Stimulated activated CD4-positive, alpha-beta T cell treated with anti-CD3 and anti-CD28 coated beads, Interleukin-4, amount 100 ng/mL, for 48 hours (primary cell): ENCODE results near the gene HSPG2.

Experiments
- DNase-seq, 2 donors: peaks; one replicate each; pipeline ENCODE4 v3.0.0-alpha.2; 2020; ENCODE audit warnings: low read depth in 2 of 2

Gene HSPG2

DNA sequence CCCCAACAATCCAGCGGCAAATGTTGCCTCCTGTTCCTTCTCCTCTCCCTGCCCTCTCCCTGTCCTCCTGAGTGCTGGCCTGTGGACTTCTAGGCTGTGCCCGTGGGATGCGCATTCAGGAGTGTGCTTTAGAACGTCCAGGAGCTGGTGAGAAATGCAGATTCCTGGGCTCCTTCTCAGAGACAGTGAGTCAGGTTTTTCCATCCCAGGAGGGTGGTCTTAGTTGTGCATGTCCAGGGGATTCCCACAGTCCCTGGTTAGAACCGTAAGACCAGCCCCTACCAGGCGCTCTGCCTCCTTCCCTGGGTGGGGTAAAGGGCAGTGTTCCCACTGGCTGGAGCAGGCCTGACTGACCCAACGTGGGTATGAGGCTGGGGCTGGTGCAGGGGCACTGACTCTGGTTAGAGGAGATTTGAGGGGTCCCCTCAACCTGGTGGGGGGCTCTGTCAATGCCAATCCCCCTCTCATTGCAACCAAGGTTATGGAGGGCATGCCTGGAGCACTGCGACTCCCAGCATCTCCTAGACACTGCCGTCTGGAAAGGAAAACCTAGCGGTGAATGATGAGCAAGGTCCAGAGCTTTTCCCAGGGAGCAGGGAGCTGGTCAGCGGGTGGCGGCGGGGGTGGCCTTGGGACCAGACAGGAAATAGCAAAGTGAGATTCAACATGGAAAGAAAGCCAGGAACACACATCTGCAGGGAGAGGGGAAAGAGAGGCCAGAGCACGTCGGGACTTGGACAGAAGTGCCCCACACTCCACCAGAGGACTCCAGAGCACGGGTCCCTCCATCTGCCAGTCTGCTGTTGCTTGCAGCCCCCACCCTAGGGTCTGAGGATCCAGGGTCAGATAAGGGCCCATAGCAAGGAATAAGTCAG is 38.5 kb downstream of the HSPG2 start:
- no peak for DNase-seq

DNA sequence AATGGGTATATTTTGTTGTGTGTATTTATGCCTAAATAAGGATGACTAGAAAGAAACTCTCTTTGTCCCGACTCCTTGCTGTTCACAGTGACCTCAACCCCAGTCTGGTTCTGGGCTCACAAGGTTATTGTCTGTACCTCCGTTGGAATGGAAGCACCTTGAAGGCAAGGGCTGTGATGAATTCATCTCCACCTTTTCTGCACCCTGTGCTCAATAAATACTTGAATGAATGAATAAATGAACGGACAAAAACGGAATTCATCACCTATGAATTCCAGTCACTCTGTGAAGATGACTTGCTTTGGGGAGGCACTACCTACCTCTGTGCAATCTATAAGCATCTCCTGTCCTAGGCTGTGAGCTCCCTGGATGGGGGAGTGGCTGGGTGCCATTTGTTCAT is 39.3 kb downstream of the HSPG2 start:
- DNase-seq = no peak

DNA sequence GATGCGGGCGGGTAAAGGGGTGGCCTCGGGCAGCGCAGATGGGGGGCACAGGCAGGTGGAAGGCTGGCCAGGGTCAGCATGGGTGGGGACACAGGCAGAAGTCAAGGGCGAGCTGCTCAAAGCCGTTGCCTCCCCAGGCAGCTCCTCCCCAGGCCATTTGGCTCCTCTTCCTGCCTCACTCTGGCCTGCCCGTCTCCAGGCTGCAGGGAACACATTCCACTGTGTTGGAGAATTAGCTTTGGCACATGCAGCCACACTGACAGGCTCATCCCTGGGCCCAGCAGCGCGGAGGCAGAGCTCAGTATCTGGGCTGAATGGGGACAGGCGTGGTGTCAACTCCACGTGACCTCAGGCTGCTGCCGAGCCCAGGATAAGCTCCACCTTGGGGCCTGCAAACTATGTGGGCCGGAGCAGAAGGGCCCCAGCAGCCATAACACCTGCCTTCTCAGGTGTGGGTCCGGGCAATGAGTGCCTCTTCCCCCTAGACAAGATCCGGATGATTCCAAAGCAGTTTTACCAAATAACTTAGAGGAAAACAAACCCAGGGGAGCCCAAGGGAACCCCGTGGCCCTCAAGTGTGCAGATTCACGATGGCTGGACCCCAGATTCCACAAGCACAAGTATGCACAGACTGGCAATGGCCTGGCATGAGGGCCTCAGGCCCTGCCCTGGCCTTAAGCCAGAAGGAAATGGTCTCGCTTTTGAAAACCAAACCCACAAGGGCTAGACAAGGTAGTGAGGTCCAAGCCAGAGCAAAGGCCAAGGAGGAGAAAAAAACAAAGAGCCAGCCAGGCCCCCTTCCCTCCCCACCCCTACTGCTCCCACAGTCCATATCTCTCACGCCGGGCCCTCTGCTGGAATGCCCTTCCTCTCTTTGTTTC is 40.2 kb downstream of the HSPG2 start:
- DNase-seq = no peak

DNA sequence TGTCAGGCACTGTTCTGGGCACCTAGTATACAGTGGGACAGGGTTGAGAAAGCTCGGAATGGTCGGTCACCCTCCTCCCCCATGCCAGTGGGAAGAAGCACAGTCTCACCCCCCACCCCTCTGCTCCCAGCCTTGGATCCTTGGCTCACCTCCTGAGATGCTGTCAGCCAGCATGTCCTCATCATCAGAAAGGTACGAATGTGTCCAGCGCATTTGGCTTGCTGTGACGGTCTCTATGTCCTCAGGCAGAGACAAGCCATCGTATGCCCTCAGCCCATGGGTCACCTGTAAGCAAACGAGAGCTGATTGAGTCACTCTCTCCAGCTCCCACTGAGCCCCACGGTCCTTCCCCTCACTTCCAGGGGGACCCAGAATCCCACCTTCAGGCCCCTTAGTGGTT is 41.1 kb downstream of the HSPG2 start:
- DNase-seq = no peak

DNA sequence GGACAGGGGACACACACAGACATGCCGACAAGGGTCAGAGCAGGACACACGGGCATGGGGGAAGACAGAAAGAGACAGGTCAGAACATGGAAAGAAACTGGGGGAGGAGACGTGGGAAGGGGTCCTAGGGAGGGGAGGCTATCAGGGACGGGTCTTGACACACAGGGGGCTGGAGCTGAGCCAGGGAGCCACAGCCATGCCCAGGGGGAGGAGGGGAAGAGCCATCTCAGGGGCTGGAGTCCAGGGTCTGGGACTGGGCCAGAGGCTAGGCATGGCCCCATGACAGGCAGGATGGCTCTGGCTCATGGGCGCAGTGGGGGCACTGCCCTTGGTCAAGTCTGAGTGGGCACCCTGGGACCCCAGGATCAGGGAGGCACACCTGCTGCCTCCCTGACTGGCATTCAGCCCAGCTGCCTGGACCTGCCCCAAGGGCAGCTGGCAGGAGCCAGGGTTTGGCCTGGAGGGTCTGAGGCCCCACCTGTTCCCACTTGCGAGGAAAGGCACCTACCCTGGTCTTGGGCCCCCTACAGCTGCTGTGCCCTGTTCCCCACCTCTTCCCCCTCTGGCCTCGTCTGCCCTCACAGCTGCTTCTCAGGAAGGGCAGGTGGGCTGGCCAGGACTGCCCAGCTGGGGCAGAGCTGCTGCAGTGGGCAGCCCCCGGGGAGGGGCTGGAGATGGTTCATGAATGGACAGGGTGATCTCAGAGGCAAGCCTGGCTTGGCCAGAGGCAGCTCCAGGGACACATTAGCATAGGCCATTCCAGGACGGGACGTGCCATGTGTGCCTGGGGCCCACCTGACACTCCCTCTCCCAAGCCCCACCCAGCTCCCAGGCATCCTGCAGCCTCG is 42.9 kb downstream of the HSPG2 start:
- DNase-seq = no peak

DNA sequence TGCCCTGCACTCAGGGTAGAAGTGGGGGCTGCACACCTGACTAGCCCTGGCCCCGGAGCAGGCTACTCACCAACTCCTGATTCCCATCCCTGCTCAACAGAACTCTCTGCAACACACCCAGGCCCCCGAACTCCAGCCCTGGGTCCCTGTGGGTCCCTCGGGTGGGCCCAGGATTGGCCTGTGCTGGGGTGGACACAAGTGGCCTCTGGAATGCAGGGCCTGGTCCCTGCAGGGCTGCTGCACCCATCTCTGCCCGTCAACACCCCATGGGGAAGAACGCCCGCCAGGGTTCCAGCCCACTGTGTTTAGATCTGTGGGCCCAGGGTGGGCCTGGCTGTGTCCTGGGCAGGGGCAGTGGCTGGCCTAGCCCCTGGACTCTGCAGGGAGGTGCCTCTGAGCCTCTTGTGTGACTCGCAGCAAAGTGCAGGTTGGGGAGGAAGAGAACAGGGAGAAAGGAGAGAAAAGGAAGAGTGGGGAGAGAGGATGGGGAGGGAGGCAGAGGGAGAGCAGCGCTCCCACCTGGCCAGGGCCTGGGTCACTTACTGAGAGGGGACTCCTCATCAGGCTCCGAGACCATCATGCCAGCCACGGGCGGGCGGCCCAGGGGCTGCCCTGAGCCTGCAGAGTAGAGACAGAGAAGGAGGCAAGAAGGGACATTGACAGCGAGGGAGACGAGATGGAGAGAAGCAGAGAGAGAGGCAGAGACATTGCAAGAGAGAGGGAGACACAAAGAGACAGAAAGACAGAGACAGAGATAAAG is 43.9 kb downstream of the HSPG2 start:
- no peak for DNase-seq

DNA sequence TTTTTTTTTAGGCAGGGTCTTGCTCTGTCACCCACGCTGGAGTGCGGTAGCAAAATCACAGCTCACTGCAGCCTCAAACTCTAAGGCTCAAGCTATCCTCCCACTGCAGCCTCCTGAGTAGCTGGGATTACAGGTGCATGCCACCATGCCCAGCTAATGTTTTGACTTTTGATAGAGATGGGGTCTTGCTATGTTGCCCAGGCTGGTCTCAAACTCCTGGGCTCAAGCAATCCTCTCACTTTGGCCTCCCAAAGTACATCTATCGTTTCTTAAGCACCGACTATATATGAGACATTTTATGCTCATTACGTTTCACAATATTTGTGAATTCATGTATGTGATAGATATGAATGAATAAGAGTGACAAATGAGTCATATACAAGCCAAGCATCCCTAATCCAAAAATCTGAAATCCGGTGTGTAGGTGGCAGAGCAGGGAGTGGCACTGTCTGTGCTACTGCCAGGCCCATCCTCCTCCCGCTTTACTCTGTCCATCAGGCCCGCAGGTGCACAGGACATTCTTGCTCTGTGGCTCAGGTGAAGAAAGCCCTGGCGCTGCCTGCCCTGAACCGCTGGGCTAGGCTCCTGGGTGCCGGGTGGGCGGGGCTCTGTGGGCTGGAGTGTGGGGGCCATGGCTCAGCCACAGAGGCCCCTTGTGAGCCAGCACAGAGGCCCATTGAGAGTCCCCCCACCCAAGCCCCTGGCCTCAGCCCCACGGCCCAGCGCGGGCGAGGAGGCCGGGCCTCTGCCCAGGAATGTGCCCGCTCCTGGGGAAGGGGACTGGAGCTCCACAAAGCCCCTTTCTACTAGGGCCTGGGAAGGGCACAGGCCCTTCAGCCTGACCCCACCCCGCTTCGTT is 45.3 kb downstream of the HSPG2 start:
- no peak for DNase-seq

DNA sequence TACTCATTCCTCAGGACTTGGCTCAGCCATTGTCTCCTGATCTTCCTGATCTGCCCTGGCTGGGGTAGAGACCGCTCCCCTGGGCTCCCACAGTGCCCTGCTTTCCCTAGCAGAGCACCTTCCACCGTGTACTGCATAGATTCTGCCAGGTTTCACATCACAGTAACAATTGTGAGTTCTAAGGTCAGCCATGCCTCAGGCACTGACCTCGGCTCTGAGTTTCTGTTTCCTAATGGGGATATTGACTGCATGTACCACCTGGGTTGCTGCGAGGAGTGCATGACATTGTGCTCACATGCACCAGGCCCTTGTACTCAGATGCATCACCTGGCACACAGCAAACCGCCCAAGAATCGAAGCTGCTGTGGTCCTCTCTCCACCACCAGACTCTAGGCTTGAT is 46.0 kb downstream of the HSPG2 start:
- no peak for DNase-seq

DNA sequence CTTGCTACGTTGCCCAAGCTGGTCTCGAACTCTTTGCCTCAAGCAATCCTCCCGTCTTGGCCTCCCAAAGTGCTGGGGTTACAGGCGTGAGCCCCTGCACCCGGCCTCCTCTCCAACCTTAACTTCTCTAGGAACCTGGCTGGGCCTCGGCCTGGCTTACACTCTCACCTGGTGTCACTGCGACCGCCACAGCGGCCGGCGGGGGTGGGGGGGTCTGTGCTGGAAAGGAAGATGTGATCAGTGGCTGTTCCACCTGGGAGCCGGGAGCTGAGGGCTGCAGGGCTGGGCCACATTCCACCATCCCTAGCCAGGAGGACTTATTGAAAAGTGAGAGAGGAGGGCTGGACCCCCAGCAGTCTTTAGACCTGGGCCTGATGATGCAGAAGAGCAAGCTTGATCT is 48.6 kb downstream of the HSPG2 start:
- DNase-seq = no peak

DNA sequence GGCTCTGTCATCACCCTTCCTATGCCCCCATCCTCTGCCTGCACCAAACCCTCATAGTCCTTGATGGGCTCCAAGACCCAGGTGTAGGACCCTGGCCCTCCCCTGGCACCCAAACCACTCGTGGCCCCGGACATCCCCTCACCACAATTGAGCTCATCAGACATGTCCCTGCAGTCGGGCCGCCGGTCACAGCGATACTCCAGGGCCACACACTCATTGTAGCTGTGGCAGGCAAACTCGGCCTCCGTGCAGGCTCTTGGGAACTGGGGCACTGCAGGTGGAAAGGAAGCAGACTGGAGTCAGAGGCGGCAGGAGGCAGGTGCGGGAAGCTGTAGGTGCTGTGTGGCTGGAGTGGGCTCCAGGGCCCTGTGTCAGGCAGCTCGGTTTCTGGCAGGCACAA is 49.3 kb downstream of the HSPG2 start:
- no peak for DNase-seq

DNA sequence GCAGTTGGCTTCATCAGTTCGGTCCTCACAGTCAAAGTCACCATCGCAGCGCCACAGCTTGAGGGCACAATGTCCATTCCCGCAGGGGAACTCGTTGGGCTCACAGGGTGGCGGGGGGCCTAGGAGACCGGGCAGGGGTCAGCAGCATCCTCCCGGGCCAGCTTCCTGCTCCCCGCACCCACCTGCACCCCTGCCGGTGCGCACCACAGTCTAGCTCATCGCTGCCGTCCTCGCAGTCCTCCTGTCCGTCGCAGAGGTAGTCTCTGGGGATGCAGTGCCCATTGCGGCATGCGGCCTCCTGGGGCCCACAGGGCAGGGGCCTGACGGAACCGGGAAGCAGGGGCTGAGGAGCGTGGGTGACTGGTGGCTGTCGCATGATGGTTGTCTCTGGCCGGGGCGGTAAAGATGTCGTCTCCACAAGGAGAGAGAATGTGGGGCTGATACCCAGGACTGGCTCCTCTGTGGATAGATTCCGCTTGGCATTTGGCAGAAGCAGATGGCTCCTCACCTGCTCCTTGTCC is 49.8 kb downstream of the HSPG2 start:
- no peak for DNase-seq

DNA sequence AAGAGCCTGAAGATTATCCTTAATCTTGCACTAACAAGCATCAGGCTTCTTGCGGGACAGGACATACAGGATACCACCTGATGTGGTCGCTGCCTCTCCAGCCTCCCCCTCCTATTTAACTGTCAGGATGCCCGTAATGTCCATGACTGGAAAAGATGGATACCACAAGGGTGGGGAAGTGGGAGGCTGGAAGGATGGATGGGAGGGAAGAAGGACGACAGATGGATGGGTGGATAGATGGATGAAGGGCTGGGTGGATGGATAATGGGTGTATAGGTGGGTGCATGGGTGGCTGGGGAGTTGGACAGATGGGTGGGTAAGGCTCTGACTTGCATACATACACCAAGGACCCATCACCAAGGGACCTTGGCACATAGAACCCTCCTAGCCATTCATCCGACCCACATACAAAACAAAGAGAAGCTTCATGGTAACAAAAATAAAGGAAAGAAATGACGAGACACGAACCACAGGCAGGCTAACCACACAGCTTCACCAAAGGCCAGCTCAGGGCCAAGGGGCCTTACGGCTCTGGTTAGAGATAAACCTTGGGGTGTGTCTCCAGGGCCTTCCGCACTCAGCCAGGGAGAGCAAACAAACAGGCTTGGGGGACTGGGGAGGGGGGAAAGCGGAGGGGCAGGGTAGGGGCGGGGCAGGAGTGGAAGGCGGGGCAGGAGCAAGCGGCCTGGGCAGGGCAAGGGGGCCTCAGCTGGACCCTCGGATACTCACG is 50.5 kb downstream of the HSPG2 start:
- DNase-seq = no peak

DNA sequence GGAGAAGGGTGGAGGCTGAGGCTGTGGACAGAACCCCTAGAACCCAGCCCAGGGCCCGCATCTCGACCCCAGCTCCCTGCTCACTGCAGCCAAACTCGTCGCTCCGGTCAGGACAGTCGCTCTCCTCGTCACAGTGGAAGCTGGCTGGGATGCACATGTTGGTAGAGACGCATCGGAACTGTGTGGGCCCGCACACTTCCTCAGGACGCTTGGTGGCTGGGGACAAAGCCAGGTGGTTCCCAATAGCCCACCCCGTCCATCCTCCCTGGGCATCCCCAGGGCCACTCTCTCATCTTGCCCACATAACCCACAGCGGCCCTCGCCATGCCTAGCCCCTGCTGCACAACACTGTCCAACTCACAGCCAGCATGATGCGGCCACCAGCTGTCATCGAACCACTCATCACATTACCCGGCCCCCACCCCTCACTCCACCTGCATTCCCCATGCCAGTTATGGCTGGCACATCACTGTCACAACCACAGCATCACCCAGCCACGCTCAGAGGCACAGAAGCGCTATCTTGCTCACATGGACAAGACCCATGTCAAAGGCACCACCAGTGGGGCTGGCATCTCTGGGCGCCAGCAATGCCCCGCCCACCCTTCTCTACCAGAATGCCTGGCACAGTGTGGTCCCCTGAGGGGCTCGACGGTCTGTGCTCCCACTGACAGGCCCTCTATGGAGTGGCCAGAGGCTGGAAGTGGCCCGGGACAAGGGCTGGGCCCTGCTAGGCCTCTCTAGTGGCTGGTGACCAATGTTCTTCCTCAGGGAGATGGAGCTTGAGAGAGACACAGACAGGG is 51.7 kb downstream of the HSPG2 start:
- DNase-seq = no peak

DNA sequence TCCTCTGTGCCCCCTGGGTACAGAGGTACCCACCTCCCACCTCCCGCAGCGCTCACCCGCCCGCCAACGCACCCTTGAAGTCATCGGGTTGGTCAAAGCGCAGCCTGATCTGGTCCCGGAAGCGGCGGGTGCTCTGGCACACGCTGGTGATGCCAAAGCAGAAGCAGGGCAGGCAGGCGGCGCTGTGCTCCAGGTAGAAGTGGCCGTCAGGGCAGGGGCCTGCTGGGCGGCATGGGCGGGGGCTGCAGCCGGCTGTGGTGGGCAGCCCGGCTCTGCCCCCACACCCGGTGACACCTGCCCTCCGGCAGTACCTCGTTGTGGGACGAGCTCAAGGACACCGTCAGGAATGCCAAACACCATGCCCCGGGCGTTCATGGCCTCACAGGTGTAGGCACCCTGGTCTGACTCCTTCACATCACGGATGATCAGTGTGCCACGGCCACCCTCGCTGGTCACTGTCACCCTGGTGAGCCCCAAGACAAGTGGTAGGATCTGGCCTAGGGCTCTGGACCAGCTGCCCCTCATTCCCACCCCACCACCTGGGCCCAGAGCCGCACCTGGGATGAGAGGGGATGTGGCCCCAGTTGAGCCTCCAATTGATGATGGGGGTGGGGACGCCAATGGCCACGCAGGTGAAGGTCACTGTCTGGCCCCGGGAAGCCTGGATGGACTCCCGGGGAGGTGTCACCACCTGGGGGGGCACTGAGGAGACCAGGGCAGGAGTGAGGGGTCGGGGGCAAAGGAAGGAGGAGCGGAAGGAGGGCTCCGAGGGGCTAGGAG is 52.5 kb downstream of the HSPG2 start:
- DNase-seq = no peak

DNA sequence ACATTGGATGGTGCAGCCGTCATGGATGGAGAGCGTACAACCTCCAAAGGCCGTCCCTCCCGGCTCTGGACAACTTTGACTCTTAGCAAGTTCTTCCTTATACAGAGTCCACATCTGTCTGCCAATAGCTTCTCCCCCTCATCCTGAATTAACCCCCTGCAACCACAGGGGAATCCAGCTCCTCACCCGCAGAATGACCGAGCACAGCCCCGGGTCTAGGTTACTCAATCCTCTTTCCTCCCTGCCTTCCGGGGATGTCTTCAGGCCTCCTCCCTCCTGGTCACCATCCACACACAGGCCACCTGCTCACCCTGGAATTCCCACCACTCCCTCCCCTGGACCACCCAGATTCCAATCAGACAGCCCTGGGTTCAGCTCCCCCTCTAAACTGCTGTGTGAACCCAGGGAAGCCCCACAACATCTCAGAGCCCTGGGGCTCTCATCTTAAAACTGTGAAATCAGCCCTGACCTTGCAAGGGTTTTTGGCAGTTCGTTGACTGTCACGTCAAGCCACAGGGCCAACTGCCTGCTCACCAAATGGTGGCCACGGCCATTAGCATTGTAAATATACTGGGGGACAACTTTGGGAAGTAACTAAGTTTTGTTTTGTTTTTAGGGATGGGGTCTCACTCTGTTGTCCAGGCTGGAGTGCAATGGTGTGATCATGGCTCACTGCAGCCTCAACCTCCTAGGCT is 54.2 kb downstream of the HSPG2 start:
- DNase-seq = no peak

DNA sequence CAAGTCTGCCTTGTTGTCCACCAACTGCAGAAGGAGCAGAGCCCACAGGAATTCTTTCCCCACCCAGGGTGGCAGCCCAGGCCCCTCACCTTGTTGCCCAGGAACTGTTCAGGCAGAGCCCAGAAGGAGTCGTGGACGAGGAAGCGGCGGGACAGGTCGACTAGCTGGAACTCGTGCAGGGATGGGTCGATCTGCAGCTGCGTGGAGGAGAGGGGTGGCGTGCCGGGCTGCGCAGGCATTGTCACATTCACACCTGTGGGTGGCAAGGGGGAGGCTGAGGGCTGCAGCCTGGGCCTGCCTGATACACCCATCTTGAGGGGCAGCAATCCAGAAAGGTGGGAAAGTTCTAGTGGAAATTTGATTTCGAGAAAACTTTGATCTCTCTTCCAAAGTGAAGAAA is 55.9 kb downstream of the HSPG2 start:
- no peak for DNase-seq

DNA sequence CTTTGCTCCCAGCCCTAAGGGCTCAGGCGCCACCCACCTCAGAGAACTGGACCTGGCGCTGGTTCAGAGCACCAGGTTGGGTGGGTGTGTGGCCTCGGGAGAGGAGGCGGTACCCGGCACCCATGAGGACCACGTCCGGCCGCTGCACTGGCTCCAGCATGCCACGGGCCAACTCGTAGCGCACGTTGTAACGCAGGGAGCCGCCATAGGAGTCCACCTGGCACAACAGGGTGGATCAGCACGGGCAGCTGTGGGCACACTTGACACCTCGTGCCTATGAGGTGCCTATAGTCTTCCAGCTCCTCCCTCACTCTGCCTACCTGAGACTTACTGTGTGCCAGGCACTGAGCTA is 56.5 kb downstream of the HSPG2 start:
- DNase-seq = no peak
